Measurements from ENCODE around the gene DLST.
"Not testable (repeated sequence)": the region's sequence is repeated elsewhere in the genome, so short reads cannot be mapped to it uniquely, and the experiment has no call there.

DLST gene

DNA sequence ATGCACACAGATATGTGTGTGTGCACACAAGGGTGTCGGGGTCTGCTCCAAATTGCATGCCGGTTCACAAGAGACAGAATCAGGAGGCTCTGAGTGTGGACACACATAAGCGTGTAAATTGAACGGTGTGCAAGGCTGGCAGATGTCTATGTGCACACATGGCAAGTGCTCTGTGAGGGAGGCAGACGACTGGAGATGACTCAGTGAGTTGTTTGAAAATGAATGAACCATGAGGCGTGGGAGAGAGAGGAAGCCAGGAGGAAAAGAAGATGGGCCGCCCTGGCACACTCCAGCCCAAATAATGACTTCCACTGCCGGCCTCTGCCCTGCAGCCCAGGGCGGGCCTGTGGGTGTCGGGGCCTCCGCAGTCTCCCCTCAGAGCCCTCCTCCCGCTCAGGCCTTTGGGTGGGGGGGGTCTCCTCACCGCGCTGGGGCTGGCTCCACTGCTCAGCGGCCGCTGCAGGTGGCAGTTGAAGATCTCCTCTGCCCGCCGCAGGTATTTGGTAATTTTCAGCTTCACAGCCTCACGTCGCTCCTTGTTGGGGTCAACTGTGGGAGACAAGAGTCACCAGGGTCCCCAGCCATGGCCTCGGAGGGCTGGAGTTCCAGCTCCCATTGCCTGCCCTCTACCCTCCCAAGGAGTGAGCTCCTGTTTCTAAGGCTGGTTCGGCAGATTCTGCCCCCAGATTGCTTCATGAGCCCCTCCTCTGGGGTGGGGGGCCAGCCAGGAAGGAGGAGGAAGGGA is 37.9 kb downstream of the DLST start:
- DNase-seq: no peak

DNA sequence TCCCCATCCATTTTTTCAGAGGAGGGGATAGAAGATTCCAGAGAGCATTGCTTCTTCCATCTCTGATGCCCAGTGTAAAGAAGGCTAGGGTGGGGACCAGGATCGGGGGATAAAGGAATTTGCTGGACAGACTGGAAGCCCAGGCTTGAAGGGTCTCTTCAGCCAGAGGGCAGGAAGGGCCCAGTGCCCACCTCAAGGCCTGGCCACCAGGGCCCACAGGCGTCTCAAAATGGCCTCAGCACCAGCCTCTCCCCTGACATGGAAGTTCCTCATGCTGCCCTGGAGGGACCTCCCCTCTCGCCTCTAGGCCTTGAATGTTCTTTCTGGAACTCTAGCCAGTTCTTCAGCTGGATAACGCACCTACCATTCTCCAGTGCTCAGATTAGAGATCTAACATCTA is 38.6 kb downstream of the DLST start:
- DNase-seq: no peak

DNA sequence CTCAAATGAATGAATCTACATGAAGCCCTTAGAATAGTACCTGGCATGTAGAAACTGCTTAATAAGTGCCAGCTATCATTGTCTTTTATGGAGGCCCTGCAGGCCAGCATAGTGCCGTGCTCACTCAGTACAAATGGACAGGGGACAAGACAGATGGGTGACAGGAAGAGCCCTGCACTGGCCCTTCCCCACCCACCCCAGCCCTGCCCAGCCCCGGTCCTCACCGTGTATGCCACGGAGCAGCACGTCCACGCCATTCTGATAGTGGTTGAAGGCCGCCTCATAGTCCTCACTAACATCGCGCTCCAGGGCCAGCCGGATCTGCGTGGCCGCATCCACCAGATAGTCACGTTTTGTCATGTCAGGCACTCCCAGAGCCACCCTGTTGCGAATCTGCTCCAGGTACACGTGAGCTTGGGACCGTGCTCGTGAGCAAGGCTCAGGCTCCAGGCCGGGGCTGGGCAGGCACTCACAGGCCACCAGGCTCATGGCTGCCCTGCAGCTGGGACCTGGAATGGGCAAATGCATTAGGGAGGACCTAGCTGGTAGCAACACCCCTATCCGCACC is 39.4 kb downstream of the DLST start:
- DNase-seq: no peak

DNA sequence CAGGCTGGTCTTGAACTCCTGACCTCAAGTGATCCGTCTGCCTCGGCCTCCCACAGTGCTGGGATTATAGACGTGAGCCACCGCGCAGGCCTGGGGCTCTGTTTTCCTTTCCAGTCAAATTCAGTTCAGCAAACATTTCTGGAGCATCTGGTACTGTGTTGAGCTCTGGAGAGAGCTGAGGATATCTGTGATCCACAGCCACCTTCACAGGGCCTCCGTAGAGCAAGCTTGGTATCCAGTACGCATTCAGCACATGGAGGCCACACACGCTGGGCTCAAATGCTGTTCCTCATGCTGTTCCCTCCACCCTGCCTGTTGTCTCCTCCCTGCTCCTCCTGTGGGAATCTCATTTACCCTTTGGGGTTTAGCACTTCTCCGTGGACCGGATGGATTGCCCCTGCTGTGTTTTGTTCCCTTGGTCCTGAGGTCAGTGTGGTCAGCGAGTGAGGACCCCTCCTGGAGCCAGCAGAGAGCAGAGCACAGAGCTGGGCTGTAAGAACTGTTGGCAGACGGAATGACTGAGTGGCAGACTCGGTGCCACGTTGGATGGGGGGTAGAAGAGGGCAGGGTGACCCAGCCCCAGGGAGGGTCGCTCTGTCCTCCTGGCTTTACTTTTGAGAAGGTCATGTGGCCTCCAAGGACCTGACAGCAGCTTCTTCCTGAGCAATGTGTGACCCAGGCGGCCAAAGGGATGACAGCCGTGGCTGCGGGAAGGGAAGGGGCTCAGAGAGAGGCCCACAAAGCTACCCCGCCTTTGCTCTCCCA is 40.5 kb downstream of the DLST start:
- DNase-seq: no peak

DNA sequence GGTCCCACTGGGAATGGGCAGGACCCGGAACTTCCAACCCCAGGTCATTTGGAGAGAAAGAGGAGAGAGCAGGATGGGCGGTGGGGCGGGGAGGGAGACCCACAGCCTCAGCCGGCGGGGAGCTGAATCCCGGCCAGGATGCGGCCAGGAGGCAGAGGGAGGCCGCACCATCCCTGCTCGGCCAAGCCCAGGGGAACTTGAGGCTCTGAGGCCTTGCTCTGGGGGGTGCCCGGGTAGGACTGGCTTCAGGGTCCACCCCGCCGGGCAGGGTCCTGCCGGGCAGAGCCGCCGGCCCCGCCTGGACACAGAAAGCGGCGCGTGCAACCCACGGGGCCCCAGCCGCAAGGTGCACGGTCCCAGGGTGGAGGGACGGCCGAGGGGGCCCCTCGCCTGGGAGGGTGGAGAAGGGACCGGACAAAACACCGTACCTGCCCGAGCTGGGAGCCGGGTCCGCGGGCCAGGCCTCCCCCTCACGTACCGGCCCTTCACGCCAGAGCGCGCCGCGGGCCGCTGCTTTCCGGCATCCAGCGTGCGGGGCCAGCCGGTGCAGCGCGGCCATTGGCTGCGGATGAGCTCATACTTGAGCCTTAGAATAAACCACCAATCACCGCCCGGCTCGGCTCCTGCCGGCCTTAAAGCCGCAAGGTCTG is 41.2 kb downstream of the DLST start, which contains the start of gene RPS6KL1:
RPS6KL1 (minus strand) TSS at position 509 of the 650 bp plus-strand sequence. CDS start 1,719 bp downstream, outside the sequence.
- DNase-seq: peak; percentile 73 to 85

DNA sequence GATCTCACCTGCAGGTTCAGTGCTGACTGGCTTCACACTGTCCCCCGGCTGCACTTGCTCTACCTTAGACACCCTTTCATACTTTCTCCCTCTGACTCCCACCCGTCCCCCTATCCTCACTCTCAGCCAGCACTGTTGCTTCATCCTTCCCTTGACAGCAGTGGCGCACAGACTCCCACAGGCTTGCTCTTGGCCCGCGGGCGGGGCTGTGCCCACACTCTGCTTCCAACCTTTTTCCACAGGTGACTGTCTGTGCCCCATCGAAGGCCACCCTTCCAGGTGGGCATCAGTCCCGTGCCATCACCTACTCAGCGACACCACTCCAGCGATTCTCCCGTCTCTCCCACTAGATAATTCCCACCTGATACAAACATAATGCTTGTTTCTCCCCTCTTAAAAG is 42.3 kb downstream of the DLST start:
- DNase-seq: no peak

DNA sequence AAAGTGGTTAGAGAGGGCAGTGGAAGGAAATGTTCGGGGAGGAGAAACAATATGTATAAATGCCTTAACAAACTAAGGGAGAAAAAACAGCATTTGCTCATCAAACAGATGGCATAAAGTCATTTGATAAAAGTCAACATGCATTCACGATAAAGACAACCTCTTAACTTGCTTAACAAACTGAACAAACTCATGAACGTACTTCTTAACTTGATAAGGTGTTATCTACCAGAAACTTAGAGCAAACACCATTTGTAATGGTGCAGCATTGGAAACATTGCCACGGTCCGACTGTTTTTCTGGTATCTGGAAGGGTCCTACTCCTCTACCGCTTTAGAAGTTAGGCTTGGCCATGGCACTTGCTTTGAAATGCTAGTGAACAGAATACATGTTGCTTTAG is 45.5 kb downstream of the DLST start:
- no peak for DNase-seq

DNA sequence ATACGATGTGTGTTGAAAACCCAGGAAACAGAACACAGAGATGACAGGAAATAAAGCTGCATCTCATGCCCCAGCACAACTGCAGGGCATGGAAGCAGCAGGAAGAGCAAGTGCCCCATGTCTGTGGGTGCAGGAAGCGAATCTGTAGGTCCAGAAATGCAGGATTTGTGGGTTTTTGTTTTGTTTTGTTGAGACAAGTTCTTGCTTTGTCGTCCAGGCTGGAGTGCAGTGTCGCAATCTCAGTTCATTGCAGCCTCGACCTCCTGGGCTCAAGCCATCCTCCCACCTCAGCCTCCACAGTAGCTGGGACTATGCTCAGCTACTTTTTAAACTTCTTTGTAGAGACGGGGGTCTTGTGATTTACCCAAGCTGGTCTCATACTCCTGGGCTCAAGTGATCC is 47.5 kb downstream of the DLST start:
- DNase-seq: no peak

DNA sequence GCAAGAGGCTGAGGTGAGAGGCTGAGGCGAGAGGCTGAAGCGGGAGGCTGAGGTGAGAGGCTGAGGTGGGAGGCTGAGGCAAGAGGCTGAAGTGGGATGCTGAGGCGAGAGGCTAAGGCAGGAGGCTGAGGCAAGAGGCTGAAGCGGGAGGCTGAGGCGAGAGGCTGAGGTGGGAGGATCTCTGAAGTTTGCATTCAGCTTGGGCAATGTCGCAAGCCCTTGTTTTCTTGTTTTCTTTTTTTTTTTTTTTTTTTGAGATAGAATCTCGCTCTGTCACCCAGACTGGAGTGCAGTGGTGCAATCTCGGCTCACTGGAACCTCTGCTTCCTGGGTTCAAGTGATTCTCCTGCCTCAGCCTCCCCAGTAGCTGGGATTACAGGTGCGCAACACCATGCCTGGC is 50.0 kb downstream of the DLST start:
- not testable (repeated sequence) for DNase-seq

DNA sequence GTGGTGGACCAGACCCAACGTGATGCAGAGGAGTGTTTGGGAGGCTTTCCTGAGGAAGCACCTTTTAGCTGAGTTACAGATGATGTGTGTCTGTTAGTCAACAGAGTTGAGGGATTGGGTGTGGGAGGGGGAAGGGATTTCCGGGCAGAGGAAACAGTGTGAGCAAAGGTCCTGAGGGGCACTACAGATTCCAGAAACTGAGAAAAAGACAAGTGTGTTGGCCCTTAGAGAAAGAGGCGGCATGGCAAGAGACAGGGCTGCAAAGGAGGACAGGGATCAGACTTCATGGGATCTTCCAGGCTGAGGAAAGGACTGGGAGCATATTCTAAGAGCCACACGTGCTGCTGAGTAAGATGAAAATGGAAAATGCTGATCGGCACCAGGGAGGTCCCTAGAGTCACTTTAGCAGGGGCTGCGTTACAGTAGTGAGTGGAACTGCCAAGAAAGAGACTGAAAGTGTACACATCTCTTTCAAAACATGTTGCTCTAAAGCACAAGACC is 50.7 kb downstream of the DLST start:
- DNase-seq: peak; percentile 89 to 90

DNA sequence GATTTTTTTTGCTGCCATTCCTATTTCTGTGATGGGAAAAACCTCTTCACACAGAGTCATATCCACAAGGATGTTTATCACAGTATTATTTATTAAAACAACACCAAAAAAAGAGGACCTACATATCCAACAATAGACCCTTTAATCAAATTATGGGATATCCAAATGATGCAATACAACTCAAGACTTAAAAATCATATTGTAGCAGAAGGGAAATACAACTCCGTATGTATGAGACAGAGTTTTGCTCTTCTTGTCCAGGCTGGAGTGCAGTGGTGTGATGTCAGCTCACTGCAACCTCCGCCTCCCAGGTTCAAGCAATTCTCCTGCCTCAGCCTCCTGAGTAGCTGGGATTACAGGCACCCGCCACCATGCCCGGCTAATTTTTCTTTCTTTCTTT is 51.2 kb downstream of the DLST start:
- DNase-seq: not testable (repeated sequence)

DNA sequence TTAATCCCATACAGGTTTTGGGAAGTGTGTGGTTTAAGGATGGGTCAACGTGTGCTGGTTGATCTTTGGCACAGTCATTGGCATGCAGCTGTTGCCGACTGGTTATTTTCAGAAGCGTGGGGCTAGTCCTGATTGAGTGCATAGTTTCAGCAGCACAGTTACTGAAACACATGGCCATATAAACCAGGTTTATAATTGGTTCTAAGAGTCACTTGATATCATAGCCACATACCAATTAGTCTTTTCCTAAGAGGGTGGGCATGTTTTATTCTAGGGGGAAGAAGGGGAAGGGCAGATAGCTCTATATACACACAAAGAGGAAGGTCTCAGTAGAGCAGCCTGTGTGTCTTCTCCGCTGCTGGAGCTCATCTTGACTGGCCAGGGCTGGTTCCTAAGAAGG is 52.3 kb downstream of the DLST start:
- DNase-seq: peak; percentile 19 to 30

DNA sequence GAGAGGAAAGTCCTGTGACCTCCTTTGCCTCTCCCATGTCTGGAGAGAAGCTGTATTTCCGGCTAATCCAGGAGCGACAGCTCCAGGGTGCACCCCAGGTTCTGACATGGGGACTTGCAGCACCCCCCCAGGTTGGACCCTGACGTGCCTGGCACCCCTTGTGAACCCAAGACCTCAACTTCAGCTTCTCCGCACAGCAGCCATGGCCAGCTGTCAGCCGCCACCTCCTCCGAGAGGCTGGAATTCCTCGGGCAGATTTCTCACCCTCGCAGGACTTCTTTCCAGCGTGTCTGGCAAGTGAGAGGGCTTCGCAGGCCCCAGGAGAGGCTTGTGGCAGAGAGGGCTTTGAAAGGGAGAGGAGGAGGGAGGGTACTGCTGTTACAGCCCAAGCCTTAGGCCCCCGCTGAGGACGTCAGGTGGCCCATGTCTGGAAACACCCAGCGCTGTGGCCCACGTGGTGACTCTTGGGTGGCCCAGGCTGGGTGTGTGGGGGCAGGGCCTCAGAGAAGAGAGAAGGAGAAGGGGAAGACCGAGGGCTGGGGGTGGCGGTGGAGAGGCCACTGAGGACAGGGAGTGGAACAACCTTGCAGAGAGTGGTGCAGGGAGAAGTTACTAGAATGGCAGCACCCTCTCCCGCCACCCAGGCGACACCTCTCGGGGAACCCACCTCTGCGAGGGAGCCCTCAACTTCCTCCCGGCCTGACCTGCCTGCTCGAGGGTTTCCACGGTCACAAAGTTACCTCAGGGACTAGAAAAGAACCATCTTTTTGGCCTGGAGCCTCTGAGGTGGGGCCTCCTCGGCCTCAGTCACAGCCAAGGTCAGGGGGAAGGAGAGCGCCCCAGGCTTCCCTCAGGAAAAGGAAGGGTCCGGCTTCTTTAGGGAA is 53.0 kb downstream of the DLST start:
- peak; percentile 17 to 43 for DNase-seq

DNA sequence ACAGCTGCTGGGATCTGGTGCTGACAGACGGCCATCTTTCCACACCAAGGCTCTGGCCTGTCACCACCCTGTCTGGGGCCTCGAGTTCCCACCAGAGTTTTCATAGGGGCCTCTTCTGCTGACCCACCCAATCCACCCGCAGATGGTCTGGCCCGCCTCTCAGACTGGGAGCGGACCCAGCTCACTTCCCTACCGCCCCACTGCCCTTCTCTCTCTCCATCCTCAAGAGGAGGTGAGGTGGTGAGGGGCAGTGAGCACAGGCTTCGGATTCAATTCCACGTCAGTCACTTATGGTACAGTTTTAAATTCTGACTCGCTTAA is 53.6 kb downstream of the DLST start:
- DNase-seq: no peak

DNA sequence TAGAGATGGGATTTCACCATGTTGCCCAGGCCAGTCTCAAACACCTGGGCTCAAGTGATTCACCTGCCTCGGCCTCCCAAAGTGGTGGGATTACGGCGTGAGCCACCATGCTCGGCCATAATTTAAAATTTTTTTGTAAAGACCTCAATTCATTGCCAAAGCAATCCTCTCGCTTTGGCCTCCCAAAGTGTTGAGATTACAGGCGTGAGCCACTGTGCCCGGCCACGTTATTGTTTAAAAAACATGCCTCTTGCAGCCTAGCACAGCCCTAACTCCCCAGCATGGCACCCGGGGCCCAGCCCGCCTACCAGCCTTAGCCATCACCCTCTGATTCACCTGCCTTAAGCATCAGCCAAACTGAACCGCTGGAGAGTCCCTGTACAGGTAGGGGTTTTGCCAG is 54.4 kb downstream of the DLST start:
- no peak for DNase-seq

DNA sequence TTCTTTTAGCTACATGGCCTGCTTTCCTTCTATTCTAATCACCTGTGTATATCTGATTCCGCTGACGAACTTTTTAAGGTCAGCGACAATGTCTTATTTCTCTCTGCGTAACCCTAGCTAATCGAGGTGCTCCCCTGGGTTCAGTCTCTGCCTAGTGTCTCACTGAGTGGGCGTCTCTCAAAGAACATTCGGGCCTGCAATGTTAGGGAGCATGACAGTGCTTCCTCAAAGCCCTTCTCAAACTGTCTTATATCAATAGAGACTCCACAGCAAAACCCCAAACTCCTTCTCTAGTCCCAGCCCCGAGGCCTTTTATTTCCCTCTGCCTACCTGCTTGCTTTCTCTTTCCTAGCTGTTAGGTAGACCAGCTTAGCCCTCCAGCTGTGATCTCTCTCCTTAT is 55.0 kb downstream of the DLST start:
- no peak for DNase-seq

DNA sequence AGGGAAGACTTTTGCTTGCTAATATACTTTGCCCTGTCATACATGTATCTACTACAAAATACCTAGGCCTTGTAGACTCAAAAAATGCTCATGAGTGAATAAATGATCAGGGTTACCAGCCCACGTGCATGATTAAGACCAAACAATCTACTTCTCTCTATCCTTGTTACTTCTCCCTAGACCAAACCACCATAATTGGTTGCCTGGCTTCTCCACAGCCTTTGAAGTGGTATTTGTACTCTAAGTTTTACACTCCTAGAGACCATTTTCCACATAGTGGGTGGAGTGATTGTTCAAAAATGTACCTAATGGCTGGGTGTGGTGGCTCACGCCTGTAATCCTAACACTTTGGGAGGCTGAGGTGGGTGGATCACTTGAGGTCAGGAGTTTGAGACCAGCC is 55.5 kb downstream of the DLST start:
- DNase-seq: no peak

DNA sequence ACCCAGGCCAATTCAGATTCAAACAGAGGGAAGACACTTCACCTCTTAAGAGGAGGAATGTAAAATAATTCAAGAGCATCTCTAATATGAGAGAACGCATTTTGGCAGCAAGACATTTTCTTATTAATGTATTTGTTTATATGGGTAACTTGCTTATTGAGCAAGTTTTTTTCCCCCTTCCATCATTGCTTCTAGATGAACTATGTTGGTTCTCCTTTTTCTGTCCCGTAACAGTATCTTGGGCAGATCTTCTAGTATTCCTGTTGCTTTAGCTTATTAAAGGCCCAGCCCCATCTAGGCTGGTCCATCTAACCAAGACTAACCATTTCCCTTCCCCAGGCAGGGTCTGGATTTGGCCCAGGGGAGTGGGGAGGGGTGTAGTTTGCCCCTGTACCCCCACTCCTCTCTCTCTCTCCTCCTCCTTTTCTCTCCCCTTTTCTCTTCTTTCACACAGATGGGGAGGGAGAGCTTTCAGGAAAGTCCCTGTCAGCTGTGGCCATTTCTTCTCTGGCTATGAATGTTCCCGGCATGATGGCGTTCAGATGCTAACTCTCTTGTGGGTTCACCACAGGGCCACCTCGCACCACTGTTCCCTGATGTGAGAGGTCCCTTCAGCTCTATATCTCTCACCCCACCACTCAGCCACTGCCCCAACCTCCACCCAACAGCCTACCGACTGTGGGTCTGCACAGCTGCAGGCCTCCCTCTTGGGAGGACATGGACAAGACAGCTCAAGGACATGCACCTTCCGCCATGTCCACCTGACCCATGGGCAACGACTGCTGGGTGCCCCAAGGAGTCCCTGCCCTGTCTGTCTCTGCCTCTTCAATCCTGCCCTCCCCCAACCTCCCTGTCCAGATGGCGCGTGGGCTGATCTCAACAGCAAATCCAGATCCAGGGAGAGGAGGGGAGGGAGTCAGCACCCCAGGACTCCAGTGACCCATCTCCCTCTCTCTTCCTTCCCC is 57.1 kb downstream of the DLST start:
- peak in 1 of 2 experiments; percentile 4 for DNase-seq

DNA sequence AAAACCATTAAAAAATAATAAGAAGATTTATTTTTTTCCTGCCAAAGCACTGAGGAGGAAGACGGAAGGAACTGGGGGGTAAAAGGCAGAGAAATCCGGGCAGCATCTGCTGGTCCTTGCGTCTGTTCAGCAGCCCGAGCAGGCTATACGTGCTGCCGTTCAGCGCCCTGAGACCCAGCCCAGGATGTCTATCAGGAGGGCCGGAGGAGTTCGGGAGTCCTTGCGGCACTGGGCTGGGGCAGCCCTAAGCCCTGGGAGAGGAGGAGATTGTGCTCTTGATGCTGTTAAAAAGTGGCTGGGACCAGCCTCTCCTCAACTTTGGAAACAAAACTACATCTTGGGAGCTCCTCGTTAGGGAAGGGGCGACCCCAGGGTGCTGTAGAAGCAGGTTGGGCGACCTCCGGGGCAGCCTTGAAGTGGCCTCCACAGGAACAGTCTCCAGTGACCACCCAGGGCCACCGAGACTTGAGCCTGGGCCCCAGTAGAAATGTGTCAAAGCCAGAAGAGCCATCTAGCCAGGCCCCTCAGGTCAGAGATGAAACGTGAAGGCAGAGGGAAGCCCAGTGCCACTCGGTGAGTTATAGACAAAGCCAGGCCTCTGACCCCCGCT is 59.3 kb downstream of the DLST start:
- no peak for DNase-seq

DNA sequence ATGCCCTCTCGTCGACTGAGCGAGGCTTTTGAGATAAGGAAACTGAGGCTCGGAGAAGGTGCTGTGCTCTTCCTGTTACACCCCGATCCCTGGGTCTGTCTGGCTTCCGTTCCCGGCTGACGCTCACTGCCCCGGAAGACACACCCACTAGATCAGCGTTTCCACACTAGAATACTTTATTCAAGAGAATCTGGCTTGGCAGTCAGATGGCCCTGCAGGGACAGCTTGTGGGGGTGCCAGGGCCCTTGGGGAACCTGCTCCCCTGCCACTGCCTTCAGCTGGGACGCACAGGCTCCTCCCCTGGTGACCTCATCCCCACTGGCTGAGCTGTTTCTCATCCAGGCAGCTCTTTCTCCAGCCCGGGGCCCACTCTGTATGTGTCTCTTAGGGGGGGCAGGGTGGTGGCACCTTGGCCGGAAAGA is 60.0 kb downstream of the DLST start:
- peak; percentile 53 to 66 for DNase-seq

DNA sequence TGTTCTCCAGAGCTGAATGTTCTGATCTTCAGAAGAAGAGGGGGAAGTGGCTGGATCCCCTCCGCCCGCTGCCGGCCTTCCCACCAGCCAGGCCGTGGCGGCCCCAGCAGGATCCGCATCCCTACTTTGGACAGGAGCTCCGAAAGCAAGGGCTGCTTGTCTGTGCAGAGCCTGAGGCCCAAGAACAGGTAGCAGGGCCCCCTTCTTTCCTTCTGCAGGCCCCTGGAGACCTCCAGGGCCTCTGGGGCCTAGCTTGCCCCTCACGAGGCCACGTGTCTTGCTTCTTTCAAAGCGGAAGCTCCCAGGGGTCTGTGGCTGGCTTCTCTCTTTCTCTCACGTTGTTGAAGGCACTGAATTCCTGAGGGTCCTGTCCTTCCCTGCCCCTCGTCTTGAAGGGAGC is 60.5 kb downstream of the DLST start:
- peak in 1 of 2 experiments; percentile 27 for DNase-seq
